Measurements from ENCODE around the gene CDH13.

- no peak for TF ChIP-seq CTCF (IDR thresholded peaks at IDR 0.05; ENCODE audit: poor library complexity)
- TF ChIP-seq EZH2phosphoT487 (IDR thresholded peaks at IDR 0.05; ENCODE audit: low read depth, severe bottlenecking, unreplicated experiment) = no peak
These were observed 1055.5 kb downstream of the CDH13 start for GRCh38 chr16:83682116-83682867.

Data from hepatocyte (in vitro differentiated cells).